ENCODE results near the gene ARL8B.

The ARL8B gene

DNA sequence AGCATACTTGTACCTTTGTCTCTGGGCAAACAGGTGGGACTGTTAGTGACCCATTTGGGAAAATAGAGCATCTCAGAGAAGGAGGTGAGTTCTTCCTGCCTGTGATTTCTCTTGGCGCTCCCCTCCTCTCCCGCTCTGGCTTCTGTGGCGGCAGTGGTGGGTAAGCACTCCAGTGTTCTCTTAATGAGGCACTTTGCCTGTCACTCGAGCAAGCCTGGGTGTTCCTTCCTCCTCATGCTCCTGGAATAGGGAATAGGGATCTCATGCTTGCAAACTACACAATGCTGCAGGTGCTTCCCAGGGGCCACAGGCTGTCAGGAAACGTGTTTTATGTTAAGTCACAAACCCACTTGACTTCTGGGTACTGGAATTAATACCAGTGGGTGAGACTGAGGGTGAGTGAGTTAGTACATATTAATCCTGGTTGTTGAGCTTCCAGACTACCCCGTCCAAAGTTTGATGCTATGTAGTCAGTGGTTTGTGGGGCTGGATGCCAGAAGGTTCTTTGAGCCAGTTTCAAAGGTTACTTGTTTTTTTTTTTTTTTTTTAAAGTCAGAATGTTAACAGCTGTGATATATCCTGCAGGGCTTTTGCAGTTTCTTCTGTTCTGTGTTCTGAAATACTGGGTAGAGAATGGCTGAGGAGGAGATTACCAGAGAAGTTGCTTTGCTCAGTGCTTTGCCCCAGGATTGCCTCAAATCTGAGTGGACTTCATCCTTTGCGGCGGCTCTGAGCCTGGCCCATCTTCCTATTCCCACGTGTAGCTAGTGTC lies 95.9 kb downstream of the ARL8B start:
- no peak for DNase-seq

DNA sequence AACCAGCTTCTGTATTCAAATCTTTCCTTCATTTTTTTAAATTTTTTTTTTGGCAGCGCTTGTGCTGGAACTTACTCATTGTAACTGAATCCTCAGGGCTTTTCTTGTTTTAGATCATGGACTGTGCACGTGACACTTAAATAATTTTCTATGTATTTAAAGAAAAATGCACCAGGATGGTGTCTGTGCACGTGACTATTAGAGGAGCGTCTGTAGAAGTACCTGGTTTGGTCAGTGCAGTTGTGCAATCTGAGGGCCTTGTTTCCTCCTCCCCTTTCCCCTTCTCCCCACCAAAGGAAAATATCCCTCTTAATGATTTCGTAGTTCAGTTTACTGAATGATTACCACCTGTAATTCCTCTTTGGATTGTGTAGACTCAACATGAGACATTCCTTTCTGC lies 96.7 kb downstream of the ARL8B start:
- no peak for DNase-seq

DNA sequence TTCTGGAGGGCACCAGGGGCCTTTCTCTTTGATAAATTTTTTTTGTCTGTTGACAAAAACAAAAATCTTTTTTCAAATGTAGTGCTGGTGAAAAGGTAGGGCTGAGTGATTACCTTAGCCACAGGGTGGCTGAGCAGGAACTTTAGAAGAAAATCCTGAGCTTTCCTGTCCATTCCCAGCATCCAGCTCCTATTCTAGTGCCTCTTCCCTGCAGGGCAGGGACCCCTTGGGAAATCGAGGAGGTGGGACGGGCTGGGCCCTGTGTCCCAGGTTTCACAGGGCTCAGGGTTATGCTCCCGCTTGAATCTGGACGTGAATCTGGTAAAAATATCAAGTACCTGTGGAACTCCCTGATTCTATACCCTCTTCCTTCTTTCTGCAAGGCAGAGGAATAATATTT lies 97.1 kb downstream of the ARL8B start:
- no peak for DNase-seq

DNA sequence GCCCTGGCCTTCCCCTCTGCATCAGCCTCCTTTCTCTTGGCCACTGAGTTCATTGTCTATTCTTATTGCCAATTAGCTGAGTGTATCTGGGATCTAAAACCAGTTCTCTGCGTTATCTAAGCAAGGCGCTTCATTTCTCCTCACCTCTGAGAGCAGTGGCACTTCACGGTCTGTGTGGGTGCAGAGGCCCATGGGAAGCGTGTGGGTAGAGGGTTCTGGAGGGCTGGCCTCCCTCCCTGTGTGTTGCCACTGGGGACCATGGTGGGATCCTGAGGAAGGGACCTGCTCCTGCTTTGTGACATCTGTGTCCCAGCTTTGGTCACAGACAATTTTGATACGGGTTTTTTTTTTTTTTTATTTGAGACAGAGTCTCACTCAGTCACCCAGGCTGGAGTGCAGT lies 98.1 kb downstream of the ARL8B start:
- DNase-seq: no peak

DNA sequence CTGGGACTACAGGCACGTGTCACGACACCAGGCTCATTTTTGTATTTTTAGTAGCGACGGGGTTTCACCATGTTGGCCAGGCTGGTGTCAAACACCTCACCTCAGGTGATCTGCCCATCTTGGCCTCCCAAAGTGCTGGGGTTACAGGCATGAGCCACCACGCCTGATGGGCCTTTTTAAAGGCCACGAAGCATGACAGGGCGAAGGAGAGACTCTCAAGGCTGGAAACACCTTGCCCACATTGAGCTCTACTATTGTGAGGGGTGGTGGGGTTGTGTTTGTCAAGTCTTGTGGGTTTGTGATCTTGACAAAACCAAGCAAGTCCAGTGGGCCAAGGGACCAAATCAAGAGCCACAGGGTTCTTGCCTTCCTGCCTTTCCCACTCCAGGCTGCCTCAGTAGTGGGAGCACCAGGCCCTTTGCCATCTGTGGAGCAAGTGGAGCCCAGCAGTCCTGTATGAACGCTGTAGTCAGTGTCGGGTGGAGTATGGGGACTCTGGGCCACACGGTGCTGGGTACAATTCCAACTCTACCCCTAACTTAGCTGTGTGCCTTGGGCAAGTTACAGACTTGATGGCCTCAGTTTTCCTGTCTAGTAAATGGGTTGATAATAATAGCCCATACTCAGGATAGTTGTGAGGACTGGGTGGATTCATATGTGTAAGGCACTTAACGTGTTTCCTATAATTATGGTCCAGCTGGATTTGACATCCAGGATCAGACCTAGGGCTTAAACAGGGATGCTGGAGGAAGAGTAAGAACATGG lies 98.8 kb downstream of the ARL8B start:
- DNase-seq: no peak

DNA sequence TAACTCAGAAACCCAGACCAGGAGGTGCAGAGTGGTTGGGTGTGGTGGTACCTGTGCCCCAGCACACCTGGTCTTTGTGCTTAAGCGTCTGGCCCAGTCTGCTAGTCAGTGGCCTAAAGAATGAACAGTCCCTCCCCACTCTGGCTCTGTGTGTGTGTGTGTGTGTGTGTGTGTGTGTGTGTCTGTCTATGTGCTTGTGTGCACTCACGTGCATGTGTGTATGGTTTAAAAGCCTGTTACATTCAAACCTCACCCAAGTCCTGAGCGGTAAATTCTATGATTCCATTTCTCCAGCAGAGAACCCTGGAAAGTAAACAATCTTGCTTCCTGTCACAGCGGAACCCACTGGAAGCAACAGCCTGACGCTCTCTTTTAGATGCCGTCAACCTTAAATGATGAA lies 99.6 kb downstream of the ARL8B start:
- DNase-seq: no peak

DNA sequence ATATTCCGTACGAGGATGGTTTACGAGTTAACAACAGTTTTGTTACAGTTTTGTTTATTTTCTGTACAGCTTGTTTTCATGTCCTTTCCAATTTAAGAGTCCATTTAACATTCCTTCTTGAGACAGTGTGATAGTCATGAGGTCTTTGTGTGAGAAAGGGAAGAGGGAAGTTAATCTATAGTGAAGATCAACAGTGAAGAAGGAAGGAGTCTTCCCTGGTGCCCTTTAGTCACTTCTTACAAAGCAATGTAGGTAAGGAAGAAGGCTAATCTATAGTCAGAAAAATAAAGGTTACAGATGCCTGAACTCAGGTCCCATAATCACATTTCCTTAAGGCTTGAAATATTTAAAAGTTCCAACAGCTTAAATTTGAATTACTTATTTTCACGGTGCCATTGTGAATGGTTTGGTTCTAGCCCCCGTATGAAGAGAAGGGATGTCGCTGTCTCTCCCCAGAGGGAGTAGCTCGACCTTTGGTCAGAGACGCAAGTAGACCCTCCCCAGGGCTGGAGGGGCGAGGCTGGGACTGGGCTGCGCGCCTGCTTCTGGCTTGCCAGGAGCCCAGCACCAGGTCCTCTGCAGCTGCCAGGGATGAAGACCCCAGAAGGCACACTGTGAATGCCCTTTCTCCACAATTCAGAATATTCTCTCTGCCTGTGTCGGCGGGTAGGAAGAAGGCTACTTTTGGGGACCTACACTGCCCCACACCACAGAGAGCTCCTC lies 100.4 kb downstream of the ARL8B start:
- DNase-seq: no peak

DNA sequence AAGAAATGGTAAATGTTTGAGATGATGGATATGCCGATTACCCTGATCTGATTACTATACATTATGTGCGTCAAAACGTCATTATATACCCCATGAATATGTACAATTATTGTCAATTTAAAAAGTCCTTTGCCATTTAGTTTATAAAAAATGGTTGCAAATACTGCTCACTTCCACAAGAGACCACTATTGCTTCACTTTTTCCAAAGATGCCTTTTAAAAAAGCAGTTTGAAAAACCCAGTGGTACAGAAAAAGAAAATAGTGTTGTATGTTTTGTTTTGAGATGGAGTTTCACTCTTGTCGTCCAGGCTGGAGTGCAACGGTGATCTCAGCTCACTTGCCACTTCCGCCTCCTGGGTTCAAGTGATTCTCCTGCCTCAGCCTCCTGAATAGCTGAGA lies 104.7 kb downstream of the ARL8B start:
- no peak for DNase-seq

DNA sequence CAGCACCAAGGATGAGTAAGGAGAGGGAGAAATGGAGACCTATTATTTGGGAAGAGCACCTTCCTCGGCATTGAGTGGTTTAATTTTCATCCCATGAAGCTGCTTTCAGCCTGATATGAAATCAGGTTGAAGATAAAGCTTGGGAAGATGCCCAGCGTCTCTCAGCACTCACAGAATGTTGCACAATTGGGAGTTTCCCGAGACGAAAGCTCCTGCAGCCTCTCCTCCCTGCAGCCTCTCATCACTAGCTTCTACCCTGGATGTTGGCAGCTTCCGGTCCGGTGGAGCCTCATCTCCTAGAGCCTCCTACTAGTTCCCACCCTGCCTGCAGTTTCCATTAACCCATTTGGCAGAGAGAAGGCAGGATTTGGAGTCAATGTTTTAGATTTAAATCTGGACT lies 105.7 kb downstream of the ARL8B start:
- DNase-seq: no peak

DNA sequence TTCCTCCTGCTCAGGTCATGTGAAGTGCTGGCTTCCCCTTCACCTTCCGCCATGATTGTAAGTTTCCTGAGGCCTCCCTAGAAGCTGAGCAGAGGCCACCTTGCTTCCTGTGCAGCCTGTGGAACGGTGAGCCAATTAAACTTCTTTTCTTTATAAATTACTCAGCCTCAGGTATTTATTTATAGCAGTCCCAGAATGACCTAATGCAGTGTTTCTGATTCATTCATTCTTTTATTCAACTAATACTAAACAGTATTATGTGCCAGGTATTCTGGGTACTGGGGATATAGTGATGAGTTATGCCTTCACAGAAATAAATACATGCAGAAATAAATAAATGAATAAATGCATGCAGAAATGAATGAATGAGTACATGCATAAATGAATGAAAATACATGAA lies 107.3 kb downstream of the ARL8B start:
- no peak for DNase-seq

All from NCI-H1092 (cell line).